ENCODE data around the gene CABCOCO1. TPM values are rescaled to one million over a fixed set of nuclear protein-coding genes. Genes with fewer than 3 reads are reported as not detected.

CABCOCO1 gene
- total RNA-seq, 1 experiment from 2014 or later: not detected

GRCh38 chr10:61810263-61810662, 147.5 kb downstream of the CABCOCO1 start:
- TF ChIP-seq, protein P1, sequence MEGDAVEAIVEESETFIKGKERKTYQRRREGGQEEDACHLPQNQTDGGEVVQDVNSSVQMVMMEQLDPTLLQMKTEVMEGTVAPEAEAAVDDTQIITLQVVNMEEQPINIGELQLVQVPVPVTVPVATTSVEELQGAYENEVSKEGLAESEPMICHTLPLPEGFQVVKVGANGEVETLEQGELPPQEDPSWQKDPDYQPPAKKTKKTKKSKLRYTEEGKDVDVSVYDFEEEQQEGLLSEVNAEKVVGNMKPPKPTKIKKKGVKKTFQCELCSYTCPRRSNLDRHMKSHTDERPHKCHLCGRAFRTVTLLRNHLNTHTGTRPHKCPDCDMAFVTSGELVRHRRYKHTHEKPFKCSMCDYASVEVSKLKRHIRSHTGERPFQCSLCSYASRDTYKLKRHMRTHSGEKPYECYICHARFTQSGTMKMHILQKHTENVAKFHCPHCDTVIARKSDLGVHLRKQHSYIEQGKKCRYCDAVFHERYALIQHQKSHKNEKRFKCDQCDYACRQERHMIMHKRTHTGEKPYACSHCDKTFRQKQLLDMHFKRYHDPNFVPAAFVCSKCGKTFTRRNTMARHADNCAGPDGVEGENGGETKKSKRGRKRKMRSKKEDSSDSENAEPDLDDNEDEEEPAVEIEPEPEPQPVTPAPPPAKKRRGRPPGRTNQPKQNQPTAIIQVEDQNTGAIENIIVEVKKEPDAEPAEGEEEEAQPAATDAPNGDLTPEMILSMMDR (IDR thresholded peaks at IDR 0.05; ENCODE audit: unreplicated experiment): no peak
- Mint-ChIP-seq H3K27me3 (ENCODE audit: insufficient read depth, unreplicated experiment) (no peaks in the 10 kb centered on the region), H3K36me3 (ENCODE audit: insufficient read depth, unreplicated experiment) (no peaks in the 10 kb centered on the region), H3K9me3 (ENCODE audit: unreplicated experiment) (no peaks in the 10 kb centered on the region), H3K4me3 (ENCODE audit: unreplicated experiment) (no peak overlapping the region), H3K4me1 (ENCODE audit: insufficient read depth, unreplicated experiment) (no peaks in the 10 kb centered on the region), H3K27ac (ENCODE audit: low read depth, unreplicated experiment) (no peak overlapping the region)
- ChIA-PET CTCF (interaction anchor here (0.9 kb wide), 1 partner anchor 10 kb away, joined by 3 read pairs; no protein-coding TSS in a partner anchor), POLR2A (interaction anchor here (0.6 to 1.2 kb wide), 5 partner anchors 8 to 216 kb away, joined by 3 to 5 read pairs (median 3); no protein-coding TSS in a partner anchor)
- DNase-seq (ENCODE audit: unreplicated experiment): no peak
- intact Hi-C loops (cut with micrococcal nuclease): no loop called here
- no TSS peak for BruUV-seq (replicated peaks)

- POLR2A ChIA-PET: no interaction called here
- Mint-ChIP-seq H3K36me3 (ENCODE audit: insufficient read depth, unreplicated experiment) (no peaks in the 10 kb centered on the region), H3K27me3 (ENCODE audit: insufficient read depth, unreplicated experiment) (no peaks in the 10 kb centered on the region), H3K27ac (ENCODE audit: low read depth, unreplicated experiment) (no peak overlapping the region), H3K4me3 (ENCODE audit: unreplicated experiment) (no peak overlapping the region), H3K4me1 (ENCODE audit: insufficient read depth, unreplicated experiment) (no peaks in the 10 kb centered on the region), H3K9me3 (ENCODE audit: unreplicated experiment) (no peaks in the 10 kb centered on the region)
- intact Hi-C loops (cut with micrococcal nuclease): no loop called here
- BruUV-seq (replicated peaks): no TSS peak
- CTCF ChIA-PET: no interaction called here
- TF ChIP-seq, protein P1 (IDR thresholded peaks at IDR 0.05; ENCODE audit: unreplicated experiment): no peak
- DNase-seq (ENCODE audit: unreplicated experiment): no peak
Observed at GRCh38 chr10:61812052-61812721, 149.5 kb downstream of the CABCOCO1 start.

GRCh38 chr10:61812920-61813319, 150.2 kb downstream of the CABCOCO1 start:
- CTCF ChIA-PET: interaction anchor here (0.6 kb wide), 1 partner anchor 81 kb away, joined by 3 read pairs; no protein-coding TSS in a partner anchor
- intact Hi-C loops (cut with micrococcal nuclease): no loop called here
- no peak overlapping the region for H3K27ac Mint-ChIP-seq (ENCODE audit: low read depth, unreplicated experiment)
- no peaks in the 10 kb centered on the region for H3K9me3 Mint-ChIP-seq (ENCODE audit: unreplicated experiment)
- no peak overlapping the region for H3K4me3 Mint-ChIP-seq (ENCODE audit: unreplicated experiment)
- no TSS peak for BruUV-seq (replicated peaks)
- H3K36me3 Mint-ChIP-seq (ENCODE audit: insufficient read depth, unreplicated experiment): no peaks in the 10 kb centered on the region
- H3K4me1 Mint-ChIP-seq (ENCODE audit: insufficient read depth, unreplicated experiment): no peaks in the 10 kb centered on the region
- POLR2A ChIA-PET: interaction anchor here (1.3 kb wide), 1 partner anchor 12 kb away, joined by 3 read pairs; no protein-coding TSS in a partner anchor
- TF ChIP-seq, protein P1 (IDR thresholded peaks at IDR 0.05; ENCODE audit: unreplicated experiment): no peak
- no peak for DNase-seq (ENCODE audit: unreplicated experiment)
- H3K27me3 Mint-ChIP-seq (ENCODE audit: insufficient read depth, unreplicated experiment): no peaks in the 10 kb centered on the region

GRCh38 chr10:61814160-61814559, 151.4 kb downstream of the CABCOCO1 start:
- no TSS peak for BruUV-seq (replicated peaks)
- Mint-ChIP-seq H3K27ac (ENCODE audit: low read depth, unreplicated experiment) (no peak overlapping the region), H3K4me3 (ENCODE audit: unreplicated experiment) (no peak overlapping the region), H3K4me1 (ENCODE audit: insufficient read depth, unreplicated experiment) (no peaks in the 10 kb centered on the region), H3K9me3 (ENCODE audit: unreplicated experiment) (no peaks in the 10 kb centered on the region), H3K36me3 (ENCODE audit: insufficient read depth, unreplicated experiment) (no peaks in the 10 kb centered on the region), H3K27me3 (ENCODE audit: insufficient read depth, unreplicated experiment) (no peaks in the 10 kb centered on the region)
- DNase-seq (ENCODE audit: unreplicated experiment): no peak
- POLR2A ChIA-PET: no interaction called here
- TF ChIP-seq, protein P1 (IDR thresholded peaks at IDR 0.05; ENCODE audit: unreplicated experiment): no peak
- CTCF ChIA-PET: interaction anchor here (0.9 kb wide), 1 partner anchor 30 kb away, joined by 4 read pairs; no protein-coding TSS in a partner anchor
- intact Hi-C loops (cut with micrococcal nuclease): no loop called here
